HUES48 (cell line): ENCODE results near the gene WDR64.
"Not testable (repeated sequence)": the region's sequence is repeated elsewhere in the genome, so short reads cannot be mapped to it uniquely, and the experiment has no call there.

Experiments used
- H3K27ac ChIP-seq: one replicate; pipeline ENCODE4 v1.7.0; 2013; ENCODE audit warnings: low read depth, low read length, inconsistent platforms
- H3K27me3 ChIP-seq: 2 replicates; pipeline ENCODE4 v1.6.1; 2013; ENCODE audit warnings: mild to moderate bottlenecking, low read length; ENCODE audit not compliant: control insufficient read depth, insufficient read depth
- H3K36me3 ChIP-seq: 2 replicates; pipeline ENCODE4 v1.6.1; 2013; ENCODE audit warnings: low read length; ENCODE audit not compliant: control insufficient read depth, insufficient read depth
- H3K4me1 ChIP-seq: 2 replicates; pipeline ENCODE4 v1.6.1; 2013; ENCODE audit warnings: mild to moderate bottlenecking, low read length; ENCODE audit not compliant: control insufficient read depth, insufficient read depth
- H3K4me3 ChIP-seq: 2 replicates; pipeline ENCODE4 v1.5.1; 2013; ENCODE audit warnings: mild to moderate bottlenecking, low read depth, low read length
- H3K9ac ChIP-seq: 2 replicates; pipeline ENCODE4 v1.6.1; 2013; ENCODE audit warnings: mild to moderate bottlenecking, low read depth, low read length, moderate library complexity
- H3K9me3 ChIP-seq: 2 replicates; pipeline ENCODE4 v1.6.1; 2013; ENCODE audit warnings: low read length; ENCODE audit not compliant: control insufficient read depth, insufficient read depth

WDR64 gene

DNA sequence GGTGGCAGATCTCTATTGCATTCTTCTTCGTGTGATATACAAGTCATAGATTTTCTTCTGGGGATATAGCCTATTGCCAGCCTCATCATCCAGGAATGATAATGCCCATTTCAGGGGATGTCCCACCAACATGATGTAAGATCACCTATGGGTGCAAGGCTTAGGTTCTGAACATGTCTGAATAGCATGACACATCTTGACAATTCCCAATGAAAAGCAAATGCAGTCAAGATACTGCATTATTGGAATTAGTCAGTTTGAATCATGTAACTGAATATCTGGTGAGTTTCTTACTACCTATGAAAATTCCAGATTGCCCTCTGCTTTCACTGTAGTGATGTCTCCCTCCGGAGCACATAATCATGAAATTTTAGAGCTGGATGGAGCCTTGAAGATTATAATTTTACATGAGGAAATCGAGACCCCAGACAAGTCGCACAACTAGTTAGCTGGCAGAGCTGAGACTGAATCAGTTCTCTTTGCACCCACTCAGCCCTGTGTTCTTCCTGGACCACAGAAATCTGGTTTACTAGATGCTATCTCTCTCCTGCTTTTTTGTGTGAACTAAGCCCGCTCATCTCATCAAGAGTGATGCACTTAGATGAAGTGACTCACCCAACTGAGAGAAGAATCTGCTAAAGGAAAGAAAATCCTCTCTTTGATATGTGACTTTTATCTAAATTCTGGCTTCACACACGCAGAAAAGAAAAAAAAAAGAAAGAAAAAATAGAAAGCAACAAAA lies 65.0 kb downstream of the WDR64 start:
- Histone ChIP-seq H3K36me3 (no peaks in the 10 kb centered on the region), H3K27me3 (no peaks in the 10 kb centered on the region), H3K9ac (no peak overlapping the region), H3K9me3 (no peaks in the 10 kb centered on the region), H3K4me1 (no peaks in the 10 kb centered on the region), H3K4me3 (no peak overlapping the region), H3K27ac (no peak overlapping the region)

DNA sequence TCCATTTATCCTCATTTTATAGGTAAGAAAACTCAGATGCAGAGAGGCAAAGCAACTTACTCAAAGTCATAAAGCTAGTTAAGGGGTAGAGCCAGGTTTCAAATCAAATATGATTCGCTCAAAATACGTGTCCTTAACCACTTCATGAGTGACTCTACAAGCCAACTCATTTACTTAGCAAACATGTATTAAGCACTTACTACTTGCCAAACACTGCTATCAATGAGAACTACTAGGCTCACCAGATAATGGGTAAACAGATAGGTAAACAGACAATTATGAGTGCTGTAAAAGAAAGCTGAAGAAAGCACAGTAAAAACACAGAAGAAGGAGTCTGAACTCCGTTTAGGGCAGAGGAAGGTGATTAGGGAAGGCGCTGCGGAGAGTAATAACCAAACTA lies 65.9 kb downstream of the WDR64 start:
- no peaks in the 10 kb centered on the region for H3K36me3 ChIP-seq
- no peaks in the 10 kb centered on the region for H3K27me3 ChIP-seq
- no peak overlapping the region for H3K4me3 ChIP-seq
- H3K4me1 ChIP-seq, result no peaks in the 10 kb centered on the region
- H3K9me3 ChIP-seq, result no peaks in the 10 kb centered on the region
- H3K9ac ChIP-seq, result no peak overlapping the region
- H3K27ac ChIP-seq, result no peak overlapping the region

DNA sequence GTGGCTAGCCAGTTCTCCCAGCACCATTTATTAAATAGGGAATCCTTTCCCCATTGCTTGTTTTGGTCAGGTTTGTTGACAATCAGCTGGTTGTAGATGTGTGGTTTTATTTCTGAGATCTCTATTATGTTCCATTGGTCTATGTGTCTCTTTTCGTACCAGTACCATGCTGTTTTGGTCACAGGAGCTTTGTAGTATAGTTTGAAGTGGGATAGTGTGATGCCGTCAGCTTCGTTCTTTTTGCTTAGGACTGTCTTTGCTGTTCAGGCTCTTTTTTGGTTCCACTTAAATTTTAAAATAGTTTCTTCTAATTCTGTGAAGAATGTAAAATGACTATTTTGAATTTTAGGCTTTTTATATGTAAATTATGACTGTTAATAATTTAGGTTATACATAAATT lies 68.9 kb downstream of the WDR64 start:
- H3K27ac ChIP-seq, result no peak overlapping the region
- no peak overlapping the region for H3K9ac ChIP-seq
- H3K36me3 ChIP-seq, result no peaks in the 10 kb centered on the region
- no peaks in the 10 kb centered on the region for H3K4me1 ChIP-seq
- H3K27me3 ChIP-seq, result no peaks in the 10 kb centered on the region
- H3K4me3 ChIP-seq, result no peak overlapping the region
- H3K9me3 ChIP-seq, result no peaks in the 10 kb centered on the region

DNA sequence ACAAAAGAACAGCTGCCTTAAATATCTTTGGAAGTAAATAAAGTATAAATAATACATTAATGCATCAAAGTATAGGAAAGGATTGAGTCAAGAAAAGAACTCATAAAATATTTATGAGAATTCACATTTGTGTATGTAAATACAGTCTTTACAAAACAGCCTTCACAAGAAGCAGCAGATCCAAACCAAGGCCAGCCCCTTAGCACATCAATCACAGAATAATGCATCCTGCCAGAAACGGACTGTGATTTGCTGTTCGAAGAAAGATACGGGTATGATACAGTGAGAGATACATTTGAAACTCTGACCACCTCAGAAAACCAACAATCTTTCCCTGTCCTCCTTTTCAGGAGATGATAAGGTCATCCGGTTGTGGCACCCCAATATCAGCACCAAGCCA lies 70.9 kb downstream of the WDR64 start:
- Histone ChIP-seq H3K36me3 (no peaks in the 10 kb centered on the region), H3K4me3 (no peak overlapping the region), H3K9me3 (no peaks in the 10 kb centered on the region), H3K4me1 (no peaks in the 10 kb centered on the region), H3K27ac (no peak overlapping the region), H3K27me3 (no peaks in the 10 kb centered on the region), H3K9ac (no peak overlapping the region)

DNA sequence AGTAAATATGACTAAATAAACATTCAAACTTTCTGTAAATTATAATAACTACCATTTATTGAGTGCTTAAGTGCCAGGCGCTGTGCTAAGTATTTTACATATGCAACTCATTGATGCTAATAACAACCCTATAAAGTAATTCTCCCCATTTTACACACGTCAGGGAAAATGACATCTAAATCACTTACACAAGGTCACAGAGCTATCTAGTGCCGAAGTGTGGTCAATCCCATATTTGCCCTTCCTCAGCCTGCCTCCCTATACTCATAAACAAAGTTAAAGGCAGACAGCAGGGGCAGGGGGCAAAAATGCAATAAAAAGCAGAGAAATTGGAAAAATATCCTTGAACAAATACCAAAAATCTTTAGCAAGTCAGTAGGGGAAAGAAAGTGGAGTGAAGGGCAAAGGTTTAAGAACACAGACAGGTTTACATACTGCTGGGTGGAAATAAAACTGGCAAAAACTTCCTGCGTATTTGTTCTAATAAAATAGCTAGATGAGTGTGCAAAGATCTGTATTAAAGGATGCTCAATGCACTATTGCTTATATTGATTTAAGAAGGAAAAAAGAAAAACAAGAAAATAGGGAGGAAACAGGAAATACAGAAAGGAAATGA lies 72.8 kb downstream of the WDR64 start:
- H3K9me3 ChIP-seq, result no peaks in the 10 kb centered on the region
- no peak overlapping the region for H3K9ac ChIP-seq
- H3K36me3 ChIP-seq, result no peaks in the 10 kb centered on the region
- no peaks in the 10 kb centered on the region for H3K4me1 ChIP-seq
- no peaks in the 10 kb centered on the region for H3K27me3 ChIP-seq
- H3K4me3 ChIP-seq, result no peak overlapping the region
- no peak overlapping the region for H3K27ac ChIP-seq

DNA sequence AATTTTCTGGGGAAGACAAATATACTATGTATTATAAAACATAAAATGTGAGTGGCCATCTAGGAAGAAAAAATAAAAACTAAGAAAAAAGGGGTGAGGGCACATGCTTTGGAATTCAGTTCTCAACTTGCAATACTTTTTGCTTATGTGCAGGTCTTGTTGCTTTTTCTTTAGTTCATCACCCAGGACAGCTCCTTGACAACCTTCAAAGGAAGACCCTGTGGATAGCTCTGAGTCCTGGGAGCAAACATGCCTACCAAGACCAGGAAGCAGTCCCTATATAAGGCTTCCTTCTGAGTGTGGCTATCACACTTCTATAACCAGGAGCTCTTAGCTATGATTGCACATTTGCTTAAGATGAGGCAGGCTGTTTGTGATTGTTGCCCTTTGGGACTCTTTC lies 78.0 kb downstream of the WDR64 start:
- no peak overlapping the region for H3K27ac ChIP-seq
- H3K4me3 ChIP-seq, result no peak overlapping the region
- no peaks in the 10 kb centered on the region for H3K36me3 ChIP-seq
- no peaks in the 10 kb centered on the region for H3K4me1 ChIP-seq
- H3K9me3 ChIP-seq, result no peaks in the 10 kb centered on the region
- no peak overlapping the region for H3K9ac ChIP-seq
- H3K27me3 ChIP-seq, result no peaks in the 10 kb centered on the region

DNA sequence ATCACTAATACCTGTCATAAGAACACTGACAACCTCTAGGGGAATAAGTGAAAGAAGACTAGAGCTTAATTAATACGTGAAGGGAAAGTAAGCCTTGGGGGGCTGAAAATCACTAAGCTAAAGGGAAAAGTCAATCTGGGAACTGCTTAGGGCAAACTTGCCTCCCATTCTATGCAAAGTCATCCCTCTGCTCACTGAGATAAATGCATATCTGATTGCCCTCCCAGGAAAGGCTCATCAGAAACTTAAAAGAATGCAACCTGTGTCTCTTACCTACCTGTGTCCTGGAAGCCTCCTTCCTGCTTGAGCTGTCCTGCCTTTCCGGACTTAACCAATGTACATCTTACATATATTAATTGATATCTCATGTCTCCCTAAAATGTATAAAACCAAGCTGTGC lies 81.8 kb downstream of the WDR64 start:
- Histone ChIP-seq H3K9ac (no peak overlapping the region), H3K9me3 (no peaks in the 10 kb centered on the region), H3K36me3 (no peaks in the 10 kb centered on the region), H3K27me3 (no peaks in the 10 kb centered on the region), H3K27ac (no peak overlapping the region), H3K4me3 (no peak overlapping the region), H3K4me1 (no peaks in the 10 kb centered on the region)

DNA sequence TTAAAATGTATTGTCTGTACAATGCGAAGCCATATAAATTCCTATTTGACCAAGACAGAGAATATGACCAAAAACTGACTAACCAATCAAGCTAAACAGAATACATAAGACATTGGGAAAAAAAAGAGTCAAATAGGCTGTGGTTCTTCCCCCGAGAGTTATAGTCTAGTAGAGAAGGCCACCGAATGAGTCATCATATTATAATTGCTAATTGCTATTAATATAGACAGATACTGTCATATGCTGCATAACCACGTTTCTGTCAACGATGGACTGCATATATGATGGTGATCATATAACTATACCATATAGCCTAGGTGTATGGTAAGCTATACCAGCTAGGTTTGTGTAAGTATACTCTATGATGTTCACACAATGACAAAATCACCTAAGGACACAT lies 82.5 kb downstream of the WDR64 start:
- Histone ChIP-seq H3K9ac (no peak overlapping the region), H3K4me3 (no peak overlapping the region), H3K27me3 (no peaks in the 10 kb centered on the region), H3K27ac (no peak overlapping the region), H3K4me1 (no peaks in the 10 kb centered on the region), H3K9me3 (no peaks in the 10 kb centered on the region), H3K36me3 (no peaks in the 10 kb centered on the region)

DNA sequence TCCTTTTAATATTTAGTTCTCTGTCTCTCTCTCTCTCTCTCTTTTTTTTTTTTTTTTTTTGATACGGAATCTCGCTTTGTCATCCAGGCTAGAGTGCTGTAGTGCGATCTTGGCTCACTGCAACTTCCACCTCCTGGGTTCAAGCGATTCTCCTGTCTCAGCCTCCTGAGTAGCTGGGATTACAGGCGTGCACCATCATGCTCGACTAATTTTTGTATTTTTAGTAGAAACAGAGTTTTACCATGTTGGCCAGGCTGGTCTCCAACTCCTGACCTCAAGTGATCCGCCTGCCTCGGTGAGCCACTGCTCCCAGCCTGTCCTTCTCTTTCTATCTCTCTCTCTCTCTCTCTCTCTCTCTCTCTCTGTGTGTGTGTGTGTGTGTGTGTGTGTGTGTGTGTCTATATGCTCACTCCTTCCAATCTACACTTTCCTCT lies 83.4 kb downstream of the WDR64 start:
- H3K27me3 ChIP-seq, H3K36me3 ChIP-seq, H3K27ac ChIP-seq, H3K4me1 ChIP-seq, H3K4me3 ChIP-seq, H3K9ac ChIP-seq, H3K9me3 ChIP-seq: not testable (repeated sequence)

DNA sequence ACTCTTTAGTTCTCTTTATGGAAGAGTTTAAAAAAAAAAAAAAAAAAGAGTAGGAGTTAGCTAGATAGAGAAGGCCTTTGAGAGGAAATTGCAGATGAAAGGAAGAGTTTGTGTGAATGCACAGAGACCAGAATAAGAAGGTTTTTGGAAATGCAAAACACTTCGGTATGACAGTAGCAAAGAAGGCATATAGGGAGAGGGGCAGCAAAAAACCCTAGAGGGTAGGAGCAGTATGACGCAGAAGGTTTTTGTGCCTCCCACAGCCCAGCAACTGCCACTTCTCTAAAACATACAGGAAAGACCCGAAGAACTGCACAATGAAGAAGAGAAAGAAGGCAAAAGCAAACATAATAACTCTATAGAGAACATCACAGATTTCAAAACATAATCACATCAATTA lies 84.3 kb downstream of the WDR64 start:
- no peaks in the 10 kb centered on the region for H3K27me3 ChIP-seq
- no peaks in the 10 kb centered on the region for H3K4me1 ChIP-seq

DNA sequence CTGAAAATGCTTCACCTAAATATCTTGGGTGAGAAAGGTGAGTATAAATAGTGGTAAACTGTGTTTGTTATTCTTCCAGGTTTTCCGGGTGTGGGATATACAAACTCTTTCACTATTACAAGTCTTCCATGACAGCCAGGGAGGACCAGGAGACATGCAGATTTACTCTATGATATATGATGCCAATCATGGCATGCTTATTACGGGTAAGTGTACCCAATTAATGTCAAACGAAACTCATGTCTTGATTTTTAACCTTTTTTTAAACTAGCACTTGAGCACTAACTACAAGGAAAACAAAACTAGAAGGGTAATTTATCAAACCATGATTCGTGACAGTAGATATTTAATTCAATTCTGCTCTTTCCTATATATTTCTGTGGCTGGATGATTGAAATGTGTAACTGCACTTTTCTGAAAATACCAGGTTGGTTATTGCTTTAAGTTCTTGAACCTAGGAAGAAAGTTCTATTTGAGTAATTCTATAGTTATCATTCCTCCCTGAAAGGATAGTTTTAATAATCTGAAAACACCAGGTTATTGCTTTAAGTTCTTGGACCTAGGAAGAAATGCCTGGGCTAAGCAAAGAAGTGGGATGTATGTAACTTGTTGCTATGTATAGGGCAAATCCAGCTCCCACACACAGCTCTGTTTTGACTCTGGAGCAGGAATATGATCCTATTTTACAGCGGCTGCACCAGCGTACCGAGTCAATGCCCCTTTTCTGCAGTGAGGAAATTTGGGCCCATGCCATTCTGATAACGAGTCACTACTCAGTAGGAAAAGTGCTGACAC lies 86.4 kb downstream of the WDR64 start:
- no peak overlapping the region for H3K9ac ChIP-seq
- H3K36me3 ChIP-seq, result no peaks in the 10 kb centered on the region
- H3K4me1 ChIP-seq, result no peaks in the 10 kb centered on the region
- no peaks in the 10 kb centered on the region for H3K27me3 ChIP-seq
- H3K27ac ChIP-seq, result no peak overlapping the region
- no peaks in the 10 kb centered on the region for H3K9me3 ChIP-seq
- no peak overlapping the region for H3K4me3 ChIP-seq

More for the DNA sequence above, 84.3 kb downstream of the WDR64 start:
- no peak overlapping the region for H3K9ac ChIP-seq
- H3K27ac ChIP-seq, result no peak overlapping the region
- H3K9me3 ChIP-seq, result no peaks in the 10 kb centered on the region
- no peaks in the 10 kb centered on the region for H3K36me3 ChIP-seq
- H3K4me3 ChIP-seq, result no peak overlapping the region
